ENCODE measurements around the gene BRCA1.

- TF ChIP-seq EZH2 (IDR thresholded peaks at IDR 0.05; ENCODE audit: borderline replicate concordance, insufficient read depth, low read depth, low read length, poor library complexity, severe bottlenecking): no peak
- no peak for TF ChIP-seq CTCF (IDR thresholded peaks at IDR 0.05)
Measured at GRCh38 chr17:43018932-43019331, 106.2 kb downstream of the BRCA1 start.
